Stimulated activated CD4-positive, alpha-beta T cell treated with anti-CD3 and anti-CD28 coated beads, Interleukin-4, amount 100 ng/mL, for 48 hours (primary cell): ENCODE data around the gene ADAM20.
A peak's percentile ranks its signal among the peaks of the same experiment; 100 is the strongest.
"Not testable (repeated sequence)": the region's sequence is repeated elsewhere in the genome, so short reads cannot be mapped to it uniquely, and the experiment has no call there.

Source experiments
- DNase-seq, 2 donors: peaks; one replicate each; pipeline ENCODE4 v3.0.0-alpha.2; 2020; ENCODE audit warnings: low read depth in 2 of 2

ADAM20 gene

GRCh38 chr14:70534904-70535303 lies at the start of gene ADAM20:
Gene ADAM20 (minus strand): TSS chr14:70535004. CDS start chr14:70524757, 10,247 bp downstream.
- no peak for DNase-seq

GRCh38 chr14:70576891-70577290 lies 42.1 kb upstream of the ADAM20 start:
- DNase-seq = no peak

- no peak for DNase-seq
Observed at GRCh38 chr14:70573050-70573449, 38.2 kb upstream of the ADAM20 start.

GRCh38 chr14:70571139-70571538 lies 36.3 kb upstream of the ADAM20 start:
- no peak for DNase-seq

- DNase-seq = peak; percentile 3 to 12
Observed at GRCh38 chr14:70567791-70568190, 33.0 kb upstream of the ADAM20 start.

GRCh38 chr14:70563869-70564268 lies 29.1 kb upstream of the ADAM20 start:
- DNase-seq = no peak

GRCh38 chr14:70563417-70563816 lies 28.6 kb upstream of the ADAM20 start:
- no peak for DNase-seq

GRCh38 chr14:70558356-70558755 lies 23.6 kb upstream of the ADAM20 start:
- DNase-seq = no peak

GRCh38 chr14:70555890-70556289 lies 21.1 kb upstream of the ADAM20 start:
- DNase-seq = no peak

- no peak for DNase-seq
Observed at GRCh38 chr14:70538087-70538486, 3.3 kb upstream of the ADAM20 start.

GRCh38 chr14:70536830-70537229 lies 2.0 kb upstream of the ADAM20 start:
- no peak for DNase-seq

GRCh38 chr14:70530417-70530816 lies 4.4 kb downstream of the ADAM20 start:
- DNase-seq = no peak

GRCh38 chr14:70527501-70528105 lies 7.2 kb downstream of the ADAM20 start:
- DNase-seq = no peak

GRCh38 chr14:70525691-70526090 lies 9.1 kb downstream of the ADAM20 start:
- DNase-seq = no peak

- no peak for DNase-seq
Observed at GRCh38 chr14:70515811-70516210, 19.0 kb downstream of the ADAM20 start.

- no peak for DNase-seq
Observed at GRCh38 chr14:70514168-70515069, 20.4 kb downstream of the ADAM20 start.

GRCh38 chr14:70498191-70498590 lies 36.6 kb downstream of the ADAM20 start:
- DNase-seq = no peak

- no peak for DNase-seq
Observed at GRCh38 chr14:70489579-70490200, 45.1 kb downstream of the ADAM20 start.

- DNase-seq = not testable (repeated sequence)
Observed at GRCh38 chr14:70477356-70478105, 57.3 kb downstream of the ADAM20 start.

- DNase-seq = not testable (repeated sequence)
Observed at GRCh38 chr14:70475459-70475858, 59.3 kb downstream of the ADAM20 start.

- DNase-seq = no peak
Observed at GRCh38 chr14:70473825-70474224, 61.0 kb downstream of the ADAM20 start.
